Measurements from ENCODE around the gene ERC2. TPM values are rescaled to one million over a fixed set of nuclear protein-coding genes. Genes with fewer than 3 reads are reported as not detected.

ERC2 gene
- polyA plus RNA-seq, 2 of the 4 experiments (the other 2 are of a cell fraction): 0.16 TPM; not detected in 1

- Histone ChIP-seq H3K4me1 (no peaks in the 10 kb centered on the region), H3K4me2 (no peak overlapping the region), H3K4me3 (no peak overlapping the region), H3K9me3 (no peaks in the 10 kb centered on the region), H3K27ac (no peak overlapping the region)
- TF ChIP-seq MYC (IDR thresholded peaks at IDR 0.05; ENCODE audit: borderline replicate concordance, low read length): no peak
- no peak for ATAC-seq
- no peak for DNase-seq (ENCODE audit: low read depth in 1 of 2, low spot score in 1 of 2)
- ChIA-PET POLR2A (no interaction called here), CTCF (no interaction called here)
- WGBS (ENCODE audit: missing lambda C conversion rate): 5% methylated on average over 8 of the region's 8 CpGs
- FAIRE-seq: no peak
Observed at GRCh38 chr3:55658690-55659562, 809.3 kb downstream of the ERC2 start.

GRCh38 chr3:55658270-55658669 lies 810.0 kb downstream of the ERC2 start:
- H3K27ac ChIP-seq: no peak overlapping the region
- no peaks in the 10 kb centered on the region for H3K4me1 ChIP-seq
- POLR2A ChIA-PET: no interaction called here
- no peak overlapping the region for H3K4me2 ChIP-seq
- FAIRE-seq (no peak), DNase-seq (ENCODE audit: low read depth in 1 of 2, low spot score in 1 of 2) (no peak), ATAC-seq (no peak)
- WGBS (ENCODE audit: missing lambda C conversion rate): 100% methylated on average over 1 of the region's 1 CpG
- H3K9me3 ChIP-seq: no peaks in the 10 kb centered on the region
- no peak for TF ChIP-seq NPAS2 (CRISPR knock-in tag; IDR thresholded peaks at IDR 0.05; ENCODE audit: borderline replicate concordance)
- no peak for TF ChIP-seq CHD2 (IDR thresholded peaks at IDR 0.05; ENCODE audit: low read length, partially characterized antibody)
- no peak for TF ChIP-seq TFCP2L1 (CRISPR knock-in tag; IDR thresholded peaks at IDR 0.05)
- TF ChIP-seq, protein P1, sequence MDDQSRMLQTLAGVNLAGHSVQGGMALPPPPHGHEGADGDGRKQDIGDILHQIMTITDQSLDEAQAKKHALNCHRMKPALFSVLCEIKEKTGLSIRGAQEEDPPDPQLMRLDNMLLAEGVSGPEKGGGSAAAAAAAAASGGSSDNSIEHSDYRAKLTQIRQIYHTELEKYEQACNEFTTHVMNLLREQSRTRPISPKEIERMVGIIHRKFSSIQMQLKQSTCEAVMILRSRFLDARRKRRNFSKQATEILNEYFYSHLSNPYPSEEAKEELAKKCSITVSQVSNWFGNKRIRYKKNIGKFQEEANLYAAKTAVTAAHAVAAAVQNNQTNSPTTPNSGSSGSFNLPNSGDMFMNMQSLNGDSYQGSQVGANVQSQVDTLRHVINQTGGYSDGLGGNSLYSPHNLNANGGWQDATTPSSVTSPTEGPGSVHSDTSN (IDR thresholded peaks at IDR 0.05): no peak
- TF ChIP-seq POLR2A (IDR thresholded peaks at IDR 0.05; ENCODE audit: low read length): no peak
- TF ChIP-seq ELK1 (IDR thresholded peaks at IDR 0.05; ENCODE audit: low read depth, low read length): no peak
- no peak for TF ChIP-seq RAD21 (conservative IDR thresholded peaks at IDR 0.05 in 1 of 2, IDR thresholded peaks at IDR 0.05 in 1 of 2)
- no peak for TF ChIP-seq MAZ (IDR thresholded peaks at IDR 0.05; ENCODE audit: borderline replicate concordance, low read depth, low read length)
- no peak for TF ChIP-seq RCOR1 (IDR thresholded peaks at IDR 0.05; ENCODE audit: low read depth, low read length)
- no peak for TF ChIP-seq HOXB5 (CRISPR knock-in tag; IDR thresholded peaks at IDR 0.05)
- no peak for TF ChIP-seq CBX8 (IDR thresholded peaks at IDR 0.05)
- no peak for TF ChIP-seq JUN (IDR thresholded peaks at IDR 0.05)
- TF ChIP-seq, protein P2, sequence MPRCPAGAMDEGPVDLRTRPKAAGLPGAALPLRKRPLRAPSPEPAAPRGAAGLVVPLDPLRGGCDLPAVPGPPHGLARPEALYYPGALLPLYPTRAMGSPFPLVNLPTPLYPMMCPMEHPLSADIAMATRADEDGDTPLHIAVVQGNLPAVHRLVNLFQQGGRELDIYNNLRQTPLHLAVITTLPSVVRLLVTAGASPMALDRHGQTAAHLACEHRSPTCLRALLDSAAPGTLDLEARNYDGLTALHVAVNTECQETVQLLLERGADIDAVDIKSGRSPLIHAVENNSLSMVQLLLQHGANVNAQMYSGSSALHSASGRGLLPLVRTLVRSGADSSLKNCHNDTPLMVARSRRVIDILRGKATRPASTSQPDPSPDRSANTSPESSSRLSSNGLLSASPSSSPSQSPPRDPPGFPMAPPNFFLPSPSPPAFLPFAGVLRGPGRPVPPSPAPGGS (IDR thresholded peaks at IDR 0.05): no peak
- no peak for TF ChIP-seq RFX5 (IDR thresholded peaks at IDR 0.05)
- TF ChIP-seq, protein P3, sequence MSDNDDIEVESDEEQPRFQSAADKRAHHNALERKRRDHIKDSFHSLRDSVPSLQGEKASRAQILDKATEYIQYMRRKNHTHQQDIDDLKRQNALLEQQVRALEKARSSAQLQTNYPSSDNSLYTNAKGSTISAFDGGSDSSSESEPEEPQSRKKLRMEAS (IDR thresholded peaks at IDR 0.05): no peak
- TF ChIP-seq KDM1A (IDR thresholded peaks at IDR 0.05; ENCODE audit: low read depth): no peak
- no peak for TF ChIP-seq GATA3 (IDR thresholded peaks at IDR 0.05; ENCODE audit: borderline replicate concordance)
- TF ChIP-seq ESRRA (IDR thresholded peaks at IDR 0.05; ENCODE audit: borderline replicate concordance, low read length): no peak
- CTCF ChIA-PET: no interaction called here
- no peak overlapping the region for H3K4me3 ChIP-seq

- POLR2A ChIA-PET: no interaction called here
- H3K4me1 ChIP-seq: no peaks in the 10 kb centered on the region
- FAIRE-seq (no peak), DNase-seq (ENCODE audit: low read depth in 1 of 2, low spot score in 1 of 2) (no peak), ATAC-seq (no peak)
- no peak overlapping the region for H3K27ac ChIP-seq
- no peaks in the 10 kb centered on the region for H3K9me3 ChIP-seq
- H3K4me2 ChIP-seq: no peak overlapping the region
- H3K4me3 ChIP-seq: no peak overlapping the region
- CTCF ChIA-PET: no interaction called here
- 0% methylated on average over 1 of the region's 1 CpG for WGBS (ENCODE audit: missing lambda C conversion rate)
- TF ChIP-seq FOXS1 (CRISPR knock-in tag; IDR thresholded peaks at IDR 0.05) (no peak), ZC3H11A (IDR thresholded peaks at IDR 0.05) (no peak), TFCP2L1 (CRISPR knock-in tag; IDR thresholded peaks at IDR 0.05) (no peak), MYC (IDR thresholded peaks at IDR 0.05; ENCODE audit: borderline replicate concordance, low read length) (no peak), CEBPB (IDR thresholded peaks at IDR 0.05) (no peak), HOXA7 (CRISPR knock-in tag; IDR thresholded peaks at IDR 0.05) (no peak), CHD2 (IDR thresholded peaks at IDR 0.05; ENCODE audit: low read length, partially characterized antibody) (no peak), HMGXB4 (CRISPR knock-in tag; IDR thresholded peaks at IDR 0.05; ENCODE audit: borderline replicate concordance) (no peak), RCOR1 (IDR thresholded peaks at IDR 0.05; ENCODE audit: low read depth, low read length) (no peak), EP300 (IDR thresholded peaks at IDR 0.05) (no peak), RNF2 (IDR thresholded peaks at IDR 0.05; ENCODE audit: borderline replicate concordance, low read depth) (no peak), PHF8 (IDR thresholded peaks at IDR 0.05; ENCODE audit: borderline replicate concordance, low read depth) (no peak), NFE2L2 (conservative IDR thresholded peaks at IDR 0.05; ENCODE audit: low read length) (no peak)
- TF ChIP-seq, protein P4, sequence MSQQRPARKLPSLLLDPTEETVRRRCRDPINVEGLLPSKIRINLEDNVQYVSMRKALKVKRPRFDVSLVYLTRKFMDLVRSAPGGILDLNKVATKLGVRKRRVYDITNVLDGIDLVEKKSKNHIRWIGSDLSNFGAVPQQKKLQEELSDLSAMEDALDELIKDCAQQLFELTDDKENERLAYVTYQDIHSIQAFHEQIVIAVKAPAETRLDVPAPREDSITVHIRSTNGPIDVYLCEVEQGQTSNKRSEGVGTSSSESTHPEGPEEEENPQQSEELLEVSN (IDR thresholded peaks at IDR 0.05; ENCODE audit: borderline replicate concordance, low read depth): no peak
Observed at GRCh38 chr3:55655544-55655943, 812.7 kb downstream of the ERC2 start.
